PC-9 (cell line): ENCODE measurements around the gene GAL3ST2. TPM values are rescaled to one million over a fixed set of nuclear protein-coding genes. Genes with fewer than 3 reads are reported as not detected.

ENCODE experiments used
- BruUV-seq: library from RNA; stranded (reverse); fragments of 400-500 nt; replicated peaks from 2 replicates; lab custom pipeline; 2021; lab: Mats Ljungman, UMichigan
- CTCF ChIA-PET: fragments of 300-600 bp; sonication (Branson Sonifier 250); formaldehyde crosslinking; loops from one replicate; lab custom pipeline; 2022; ENCODE audit warnings: antibody characterized with exemption; lab: Charles Lee
- POLR2A ChIA-PET: fragments of 300-600 bp; sonication (Branson Sonifier 250); formaldehyde crosslinking; loops from one replicate; lab custom pipeline; 2022; ENCODE audit warnings: antibody characterized with exemption; ENCODE audit not compliant: unreplicated experiment; lab: Charles Lee
- DNase-seq, 2 experiments: peaks; one replicate each; pipeline versions ENCODE4 v3.0.0 to v3.0.0-alpha.2; 2015 to 2022; ENCODE audit warnings: mixed read lengths in 1 of 2
- H2AFZ ChIP-seq: fragments of 200-600 bp; sonication (generic); 2 replicates; pipeline ENCODE4 v1.8.1; 2017; ENCODE audit warnings: antibody characterized with exemption
- H3F3A ChIP-seq: fragments of 200-600 bp; sonication (generic); 2 replicates; pipeline ENCODE4 v1.8.1; 2017; ENCODE audit warnings: antibody characterized with exemption, mild to moderate bottlenecking, low read depth; ENCODE audit not compliant: insufficient read depth
- H3K27ac ChIP-seq: fragments of 200-600 bp; sonication (generic); 2 replicates; pipeline ENCODE4 v1.6.1; 2016; ENCODE audit warnings: mixed run types
- H3K27me3 ChIP-seq: fragments of 200-600 bp; sonication (generic); 2 replicates; pipeline ENCODE4 v1.6.1; 2016; ENCODE audit warnings: low read depth, mixed run types; ENCODE audit not compliant: insufficient read depth
- H3K36me3 ChIP-seq: fragments of 200-600 bp; sonication (generic); 2 replicates; pipeline ENCODE4 v1.6.1; 2016; ENCODE audit warnings: low read depth, mixed run types
- H3K4me1 ChIP-seq: fragments of 200-600 bp; sonication (generic); replicated peaks from 2 replicates; pipeline ENCODE4 v1.6.1; 2016; ENCODE audit warnings: mixed run types; ENCODE audit not compliant: insufficient read depth
- H3K4me2 ChIP-seq: fragments of 200-600 bp; sonication (generic); 2 replicates; pipeline ENCODE4 v1.6.1; 2017; ENCODE audit warnings: mixed run types
- H3K4me3 ChIP-seq: fragments of 200-600 bp; sonication (generic); 2 replicates; pipeline ENCODE4 v1.6.1; 2016; ENCODE audit warnings: mixed run types
- H3K79me2 ChIP-seq: fragments of 200-600 bp; sonication (generic); 2 replicates; pipeline ENCODE4 v1.6.1; 2017; ENCODE audit warnings: low read depth, mixed run types
- H3K9me2 ChIP-seq: fragments of 200-600 bp; sonication (generic); 2 replicates; pipeline ENCODE4 v1.8.1; 2017; ENCODE audit warnings: mild to moderate bottlenecking; ENCODE audit not compliant: insufficient read depth
- H3K9me3 ChIP-seq: fragments of 200-600 bp; sonication (generic); 2 replicates; pipeline ENCODE4 v1.8.1; 2016; ENCODE audit warnings: low read depth; ENCODE audit not compliant: insufficient read depth
- H4K20me1 ChIP-seq: fragments of 200-600 bp; sonication (generic); 2 replicates; pipeline ENCODE4 v1.8.1; 2017; ENCODE audit not compliant: insufficient read depth
- EZH2 ChIP-seq: fragments of 200-600 bp; sonication (generic); IDR thresholded peaks from 2 replicates; pipeline ENCODE4 v1.8.0; 2017; ENCODE audit warnings: antibody characterized with exemption, low read depth
- intact Hi-C: fragments of 100-400 bp; cut with micrococcal nuclease; formaldehyde crosslinking; loops from one replicate; pipeline ENCODE4 v1.10.0; 2022; ENCODE audit not compliant: unreplicated experiment
- total RNA-seq: library from RNA; stranded (reverse); gene quantifications from 2 replicates; pipeline ENCODE4 v1.2.3, GENCODE V29; 2021
- TF ChIP-seq, protein P1 (sequence below): fragments of 200-600 bp; sonication (generic); conservative IDR thresholded peaks from 2 replicates; pipeline ENCODE4 v1.6.1; 2017; ENCODE audit warnings: mixed run types, antibody characterized with exemption, mild to moderate bottlenecking, moderate library complexity

GAL3ST2 gene
- total RNA-seq, 1 experiment from 2014 or later, result 3.9 TPM

DNA sequence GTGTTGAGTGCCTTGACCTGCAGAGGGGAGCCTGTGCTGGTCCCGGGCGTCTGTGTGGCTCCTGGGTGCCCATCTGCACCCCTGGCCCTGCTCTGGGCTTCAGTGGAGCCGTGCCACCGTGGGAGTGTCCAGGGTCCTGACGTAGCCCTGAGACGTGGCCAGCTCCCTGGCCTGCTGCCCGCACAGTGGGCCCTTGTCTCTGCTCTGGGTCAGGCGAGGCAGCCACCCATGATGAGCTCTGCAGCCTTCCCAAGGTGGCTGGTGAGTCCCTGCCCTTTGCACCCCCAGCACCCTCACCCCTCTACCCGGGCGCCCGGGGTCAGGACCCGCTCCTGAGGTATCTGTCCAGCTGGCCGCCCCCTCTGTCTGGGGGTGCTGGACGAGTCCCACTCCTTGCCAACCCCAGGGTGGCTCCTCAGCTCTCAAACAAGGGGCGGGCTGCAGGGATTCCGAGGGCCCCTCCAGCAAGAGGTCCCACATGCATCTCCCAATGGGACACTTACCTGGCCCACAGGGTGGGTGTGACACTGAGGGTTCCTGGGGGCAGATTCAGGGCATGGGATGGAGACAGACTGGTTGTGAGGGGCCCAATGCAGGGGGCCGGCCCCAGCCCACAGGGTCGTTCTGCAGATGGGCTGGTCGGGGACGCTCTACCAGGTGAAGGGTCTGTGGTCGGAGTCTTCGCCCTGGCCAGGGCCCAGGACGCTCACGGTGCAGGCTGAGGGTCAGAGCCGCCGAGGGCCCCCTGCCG lies 34.8 kb downstream of the GAL3ST2 start:
- Histone ChIP-seq H3K9me2 (no peaks in the 10 kb centered on the region), H3K9me3 (no peaks in the 10 kb centered on the region), H3K36me3 (no peaks in the 10 kb centered on the region), H3K27me3 (peaks cover 62% of the 10 kb centered on the region), H3F3A (no peaks in the 10 kb centered on the region; the same call in 1 of the 2 replicates), H3K27ac (no peak overlapping the region), H4K20me1 (no peaks in the 10 kb centered on the region), H3K79me2 (no peaks in the 10 kb centered on the region), H3K4me2 (no peak overlapping the region), H3K4me3 (no peak overlapping the region), H3K4me1 (no peaks in the 10 kb centered on the region), H2AFZ (no peak overlapping the region)
- ChIA-PET CTCF (no interaction called here), POLR2A (no interaction called here)
- no TSS peak for BruUV-seq
- TF ChIP-seq EZH2, result no peak
- TF ChIP-seq, protein P1, sequence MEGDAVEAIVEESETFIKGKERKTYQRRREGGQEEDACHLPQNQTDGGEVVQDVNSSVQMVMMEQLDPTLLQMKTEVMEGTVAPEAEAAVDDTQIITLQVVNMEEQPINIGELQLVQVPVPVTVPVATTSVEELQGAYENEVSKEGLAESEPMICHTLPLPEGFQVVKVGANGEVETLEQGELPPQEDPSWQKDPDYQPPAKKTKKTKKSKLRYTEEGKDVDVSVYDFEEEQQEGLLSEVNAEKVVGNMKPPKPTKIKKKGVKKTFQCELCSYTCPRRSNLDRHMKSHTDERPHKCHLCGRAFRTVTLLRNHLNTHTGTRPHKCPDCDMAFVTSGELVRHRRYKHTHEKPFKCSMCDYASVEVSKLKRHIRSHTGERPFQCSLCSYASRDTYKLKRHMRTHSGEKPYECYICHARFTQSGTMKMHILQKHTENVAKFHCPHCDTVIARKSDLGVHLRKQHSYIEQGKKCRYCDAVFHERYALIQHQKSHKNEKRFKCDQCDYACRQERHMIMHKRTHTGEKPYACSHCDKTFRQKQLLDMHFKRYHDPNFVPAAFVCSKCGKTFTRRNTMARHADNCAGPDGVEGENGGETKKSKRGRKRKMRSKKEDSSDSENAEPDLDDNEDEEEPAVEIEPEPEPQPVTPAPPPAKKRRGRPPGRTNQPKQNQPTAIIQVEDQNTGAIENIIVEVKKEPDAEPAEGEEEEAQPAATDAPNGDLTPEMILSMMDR, result no peak
- no peak for DNase-seq
- intact Hi-C loops, result no loop called here

- no peak overlapping the region for H3K4me2 ChIP-seq
- H3F3A ChIP-seq, result no peaks in the 10 kb centered on the region; the same call in 1 of the 2 replicates
- intact Hi-C loops, result no loop called here
- CTCF ChIA-PET, result interaction anchor here (0.6 kb wide), 1 partner anchor 13 kb away, joined by 3 read pairs; no protein-coding TSS in a partner anchor
- POLR2A ChIA-PET, result no interaction called here
- no peaks in the 10 kb centered on the region for H3K79me2 ChIP-seq
- peaks cover 70% of the 10 kb centered on the region for H3K27me3 ChIP-seq
- H3K9me3 ChIP-seq, result no peaks in the 10 kb centered on the region
- DNase-seq, result no peak
- H4K20me1 ChIP-seq, result no peaks in the 10 kb centered on the region
- TF ChIP-seq, protein P1, result no peak
- no peak for TF ChIP-seq EZH2
- H3K9me2 ChIP-seq, result no peaks in the 10 kb centered on the region
- no peaks in the 10 kb centered on the region for H3K4me1 ChIP-seq
- BruUV-seq, result no TSS peak
- no peaks in the 10 kb centered on the region for H3K36me3 ChIP-seq
- H2AFZ ChIP-seq, result no peak overlapping the region
- no peak overlapping the region for H3K4me3 ChIP-seq
- no peak overlapping the region for H3K27ac ChIP-seq
Observed at GRCh38 chr2:241811952-241812729, 35.5 kb downstream of the GAL3ST2 start.

- POLR2A ChIA-PET, result no interaction called here
- TF ChIP-seq, protein P1, result no peak
- TF ChIP-seq EZH2, result no peak
- H3K9me3 ChIP-seq, result no peaks in the 10 kb centered on the region
- H3K4me1 ChIP-seq, result no peaks in the 10 kb centered on the region
- H3K36me3 ChIP-seq, result no peaks in the 10 kb centered on the region
- intact Hi-C loops, result no loop called here
- H3K27ac ChIP-seq, result no peak overlapping the region
- no peaks in the 10 kb centered on the region for H3K9me2 ChIP-seq
- peaks cover 78% of the 10 kb centered on the region for H3K27me3 ChIP-seq
- DNase-seq, result no peak
- H3K4me2 ChIP-seq, result no peak overlapping the region
- no peak overlapping the region for H2AFZ ChIP-seq
- CTCF ChIA-PET, result interaction anchor here (0.6 kb wide), 1 partner anchor 12 kb away, joined by 3 read pairs; no protein-coding TSS in a partner anchor
- H3K79me2 ChIP-seq, result no peaks in the 10 kb centered on the region
- H4K20me1 ChIP-seq, result no peaks in the 10 kb centered on the region
- no peaks in the 10 kb centered on the region; the same call in 1 of the 2 replicates for H3F3A ChIP-seq
- no peak overlapping the region for H3K4me3 ChIP-seq
- no TSS peak for BruUV-seq
Observed at GRCh38 chr2:241812730-241813643, 36.4 kb downstream of the GAL3ST2 start.
